Putamen (tissue), 1 donor: ENCODE measurements around the gene PIGQ.

Experiments used
- DNase-seq: peaks from one replicate; pipeline ENCODE4 v3.0.0-alpha.2; 2016; ENCODE audit warnings: low spot score

The PIGQ gene

DNA sequence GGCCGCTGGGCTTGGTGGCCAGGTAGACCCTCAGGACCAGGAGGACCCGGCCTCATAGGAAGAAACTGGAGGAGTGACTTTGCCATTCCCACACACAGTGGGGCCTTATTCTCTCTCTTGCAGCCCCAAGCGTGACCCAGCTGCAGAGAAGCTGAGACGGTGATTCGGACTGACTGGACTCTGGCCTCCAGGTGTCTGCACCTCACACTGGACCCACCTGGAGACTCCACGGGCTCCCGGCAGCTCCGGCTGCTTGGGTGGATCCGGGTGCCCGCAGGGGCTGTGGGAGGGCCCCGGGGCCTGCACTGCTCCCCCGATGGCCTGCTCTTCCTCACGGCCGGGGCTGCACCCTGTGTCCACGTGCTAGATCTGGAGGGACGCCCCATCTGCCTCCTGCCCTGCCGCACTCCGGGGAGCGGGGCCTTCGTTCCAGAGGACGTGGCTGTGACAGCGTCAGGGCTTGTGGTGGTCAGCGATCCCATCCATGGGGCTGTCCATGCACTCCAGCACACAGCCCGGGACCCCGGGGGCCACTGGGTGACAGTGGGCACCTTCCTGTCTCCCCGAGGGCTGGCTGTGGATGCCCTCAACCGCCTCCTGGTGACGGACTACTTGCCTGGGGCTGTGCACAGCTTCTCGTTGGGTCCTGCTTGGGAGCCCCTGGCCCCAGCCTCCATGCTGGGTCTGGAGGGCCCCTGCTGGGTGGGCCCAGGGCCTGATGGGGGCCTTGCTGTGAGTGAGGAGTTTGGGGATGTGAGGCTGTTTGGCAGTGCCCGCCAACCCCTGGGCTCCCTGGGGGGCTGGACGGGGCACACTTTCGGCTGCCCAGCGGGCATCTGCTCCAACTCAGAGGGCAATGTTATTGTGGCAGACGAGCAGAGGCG is 2.2 kb upstream of the PIGQ start:
- no peak for DNase-seq

DNA sequence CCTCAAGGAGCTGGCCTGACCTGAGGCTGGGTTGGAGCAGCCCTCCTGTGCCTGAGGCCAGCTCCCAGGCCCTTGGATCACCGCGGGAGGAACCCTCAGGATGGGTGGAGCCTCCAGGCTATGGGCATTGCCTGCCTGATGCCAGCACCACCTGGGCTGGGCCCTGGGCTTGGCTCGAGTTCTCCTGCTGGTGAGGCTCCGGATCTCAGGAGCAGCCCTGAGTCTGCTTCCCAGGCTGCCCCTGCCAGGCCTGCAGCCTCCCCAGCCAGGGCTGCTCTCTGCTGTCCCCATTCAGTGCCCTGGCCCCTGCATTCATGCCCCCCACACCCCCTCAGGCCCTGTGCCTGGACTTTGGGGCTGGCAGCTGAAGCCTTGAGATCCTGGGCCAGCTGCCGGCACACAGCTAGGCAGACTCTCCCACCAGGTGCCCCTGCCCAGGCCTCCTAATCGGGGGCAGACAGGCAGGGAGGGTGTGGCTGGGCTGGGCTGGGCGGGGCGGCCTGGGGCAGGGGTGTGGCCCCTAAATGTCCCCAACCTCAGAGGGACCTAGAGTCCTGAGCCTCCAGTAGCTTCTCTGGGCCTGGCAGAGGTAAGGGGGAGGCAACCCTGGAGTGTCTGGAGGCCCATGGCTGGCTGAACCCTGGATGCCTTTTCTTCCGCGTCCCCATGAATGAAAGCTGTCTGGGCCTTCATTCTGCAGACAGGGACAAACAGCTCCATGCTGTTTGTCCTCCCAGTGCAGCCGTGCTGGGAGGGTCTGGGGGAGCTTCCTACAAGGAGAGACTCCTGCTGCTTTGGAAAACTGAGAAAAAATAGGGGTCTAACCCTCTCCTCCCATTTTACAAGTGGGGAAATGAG is 1.1 kb upstream of the PIGQ start:
- no peak for DNase-seq

GRCh38 chr16:572865-573650 is 3.3 kb downstream of the PIGQ start:
- no peak for DNase-seq

DNA sequence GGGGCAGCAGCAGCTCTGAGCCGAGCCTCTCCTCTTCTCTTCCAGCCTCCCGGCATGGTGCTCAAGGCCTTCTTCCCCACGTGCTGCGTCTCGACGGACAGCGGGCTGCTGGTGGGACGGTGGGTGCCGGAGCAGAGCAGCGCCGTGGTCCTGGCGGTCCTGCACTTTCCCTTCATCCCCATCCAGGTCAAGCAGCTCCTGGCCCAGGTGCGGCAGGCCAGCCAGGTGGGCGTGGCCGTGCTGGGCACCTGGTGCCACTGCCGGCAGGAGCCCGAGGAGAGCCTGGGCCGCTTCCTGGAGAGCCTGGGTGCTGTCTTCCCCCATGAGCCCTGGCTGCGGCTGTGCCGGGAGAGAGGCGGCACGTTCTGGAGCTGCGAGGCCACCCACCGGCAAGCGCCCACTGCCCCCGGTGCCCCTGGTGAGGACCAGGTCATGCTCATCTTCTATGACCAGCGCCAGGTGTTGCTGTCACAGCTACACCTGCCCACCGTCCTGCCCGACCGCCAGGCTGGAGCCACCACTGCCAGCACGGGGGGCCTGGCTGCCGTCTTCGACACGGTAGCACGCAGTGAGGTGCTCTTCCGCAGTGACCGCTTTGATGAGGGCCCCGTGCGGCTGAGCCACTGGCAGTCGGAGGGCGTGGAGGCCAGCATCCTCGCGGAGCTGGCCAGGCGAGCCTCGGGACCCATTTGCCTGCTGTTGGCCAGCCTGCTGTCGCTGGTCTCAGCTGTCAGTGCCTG is 4.4 kb downstream of the PIGQ start:
- DNase-seq: no peak

- no peak for DNase-seq
These were observed 5.8 kb downstream of the PIGQ start for GRCh38 chr16:575354-576196.

- no peak for DNase-seq
These were observed 6.5 kb downstream of the PIGQ start for GRCh38 chr16:576197-576822.

DNA sequence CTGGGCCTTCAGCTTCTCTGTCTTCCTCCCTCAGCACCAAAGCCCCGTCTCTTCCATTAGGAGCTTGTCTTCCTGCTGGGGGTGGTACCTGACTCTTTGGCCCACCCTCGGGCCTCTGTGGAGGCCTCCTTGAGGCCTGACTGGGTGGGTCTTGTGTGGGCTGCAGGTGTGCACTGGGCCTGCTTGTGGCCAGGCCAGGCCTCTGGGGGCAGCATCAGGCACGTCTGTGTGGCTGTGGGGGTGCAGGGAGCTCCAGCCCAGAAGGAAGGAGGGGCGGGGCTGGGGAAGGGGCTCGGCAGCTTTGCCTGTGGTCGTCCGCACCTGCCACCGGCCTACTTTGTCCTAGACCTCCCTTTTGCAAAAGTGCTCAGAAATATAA is 7.0 kb downstream of the PIGQ start:
- no peak for DNase-seq

- DNase-seq: no peak
These were observed 8.0 kb downstream of the PIGQ start for GRCh38 chr16:577796-578195.

- no peak for DNase-seq
These were observed 8.6 kb downstream of the PIGQ start for GRCh38 chr16:578232-578869.

DNA sequence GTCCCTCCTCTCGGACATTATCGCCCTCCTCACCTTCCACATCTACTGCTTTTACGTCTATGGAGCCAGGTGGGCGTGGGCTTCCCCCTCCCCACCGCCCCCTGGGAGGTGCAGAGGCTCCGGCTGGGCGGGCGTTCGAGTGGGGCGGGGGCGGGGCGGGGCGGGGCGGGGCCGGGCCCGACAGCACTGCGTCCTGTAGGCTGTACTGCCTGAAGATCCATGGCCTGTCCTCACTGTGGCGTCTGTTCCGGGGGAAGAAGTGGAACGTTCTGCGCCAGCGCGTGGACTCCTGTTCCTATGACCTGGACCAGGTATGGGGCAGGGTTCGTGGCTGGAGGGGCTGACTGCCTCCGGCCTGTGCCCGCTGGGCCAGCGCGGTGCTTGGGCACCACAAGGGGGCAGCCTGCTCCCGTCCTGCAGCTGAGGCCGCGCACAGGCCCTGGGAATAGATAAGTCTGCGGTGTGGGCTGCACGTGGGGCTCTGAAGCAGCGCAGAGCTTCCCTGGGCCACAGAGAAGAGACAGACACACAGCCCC is 9.2 kb downstream of the PIGQ start:
- no peak for DNase-seq

GRCh38 chr16:580141-580945 is 10.6 kb downstream of the PIGQ start:
- no peak for DNase-seq

DNA sequence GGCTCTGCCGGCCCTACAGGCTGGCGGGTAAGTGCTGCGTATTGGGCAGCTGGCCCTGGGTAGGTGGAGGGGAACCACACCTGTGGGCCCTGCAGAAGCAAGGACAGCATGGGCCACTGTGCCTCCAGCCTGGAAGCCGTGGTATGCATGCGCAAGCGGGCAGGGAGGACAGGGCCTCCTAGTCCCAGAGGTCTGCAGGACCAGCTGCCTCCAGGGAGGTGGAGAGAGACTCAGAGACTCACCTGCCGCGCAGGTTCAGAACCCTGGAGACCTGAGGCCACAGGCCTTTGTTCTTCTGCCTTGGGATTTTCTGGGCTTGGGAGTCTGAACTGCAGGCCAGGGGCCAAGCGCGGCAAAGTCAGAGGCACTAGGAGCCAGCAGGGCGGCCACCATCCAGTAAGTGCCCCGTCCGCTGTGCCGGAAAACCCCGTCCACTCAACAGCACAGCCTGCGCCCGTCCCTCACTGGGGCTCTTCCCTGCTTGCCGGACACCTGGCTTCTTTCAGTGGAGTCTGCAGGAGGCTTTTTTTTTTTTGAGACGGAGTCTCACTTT is 11.3 kb downstream of the PIGQ start:
- no peak for DNase-seq

GRCh38 chr16:582218-582613 is 12.4 kb downstream of the PIGQ start:
- no peak for DNase-seq

GRCh38 chr16:582614-583331 is 13.0 kb downstream of the PIGQ start:
- DNase-seq: no peak

- DNase-seq: no peak
These were observed 13.7 kb downstream of the PIGQ start for GRCh38 chr16:583470-583814.

- DNase-seq: no peak
These were observed 14.2 kb downstream of the PIGQ start for GRCh38 chr16:583815-584591.

DNA sequence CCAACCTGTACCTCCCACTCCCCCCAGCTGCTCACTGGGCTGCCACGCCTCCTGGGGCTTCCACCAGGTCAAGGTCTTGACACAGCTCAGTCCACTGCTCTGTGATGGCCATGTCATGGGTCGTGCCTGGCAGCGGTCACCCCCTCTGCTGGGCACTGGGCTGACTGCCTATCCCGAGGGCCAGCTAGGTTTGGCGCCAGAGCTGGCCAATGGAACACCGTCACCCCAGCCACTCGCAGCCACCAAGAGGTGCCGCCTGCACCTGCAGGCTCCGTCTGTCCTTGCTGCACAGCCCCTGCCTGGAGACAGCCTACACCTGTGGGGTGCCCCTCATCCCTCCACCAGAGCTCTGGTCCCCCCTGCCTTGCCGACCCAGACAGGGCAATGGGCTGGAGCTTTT is 15.6 kb downstream of the PIGQ start:
- DNase-seq: no peak
